ENCODE results near the gene STK38L.

STK38L gene

DNA sequence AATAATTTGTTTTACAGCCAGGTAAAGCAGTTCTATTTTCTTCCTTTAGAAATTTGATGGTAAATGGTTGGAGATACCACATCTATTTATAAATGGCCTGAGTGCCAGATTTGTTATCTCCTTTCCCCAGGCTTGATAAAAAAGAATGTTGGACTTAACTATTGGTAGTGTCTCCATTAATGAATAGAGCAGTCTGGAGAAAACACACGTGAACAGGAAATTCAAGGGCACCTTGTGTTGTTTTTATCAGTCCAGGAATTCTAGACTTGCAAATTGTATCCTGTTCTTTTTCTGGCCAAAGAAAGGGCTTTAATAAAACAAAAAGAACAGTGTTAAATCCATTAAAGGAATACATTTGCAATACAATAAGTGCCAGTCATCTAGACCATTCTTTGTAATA lies 47.8 kb downstream of the STK38L start:
- Histone ChIP-seq H3K36me3 (ENCODE audit: control insufficient read depth, insufficient read depth, low read length) (no peaks in the 10 kb centered on the region), H3K27me3 (ENCODE audit: control insufficient read depth, insufficient read depth, low read length, poor library complexity, severe bottlenecking) (no peaks in the 10 kb centered on the region), H3K27ac (ENCODE audit: insufficient read depth, low read depth, low read length, poor library complexity, severe bottlenecking) (no peak overlapping the region), H3K4me3 (ENCODE audit: insufficient read depth, low read depth, low read length) (no peak overlapping the region), H3K4me1 (ENCODE audit: control insufficient read depth, insufficient read depth, low read length) (no peaks in the 10 kb centered on the region), H3K9me3 (ENCODE audit: control insufficient read depth, low read length) (no peaks in the 10 kb centered on the region)
- 38 to 43% methylated on average over 1 of the region's 1 CpG for WGBS, 2 experiments

DNA sequence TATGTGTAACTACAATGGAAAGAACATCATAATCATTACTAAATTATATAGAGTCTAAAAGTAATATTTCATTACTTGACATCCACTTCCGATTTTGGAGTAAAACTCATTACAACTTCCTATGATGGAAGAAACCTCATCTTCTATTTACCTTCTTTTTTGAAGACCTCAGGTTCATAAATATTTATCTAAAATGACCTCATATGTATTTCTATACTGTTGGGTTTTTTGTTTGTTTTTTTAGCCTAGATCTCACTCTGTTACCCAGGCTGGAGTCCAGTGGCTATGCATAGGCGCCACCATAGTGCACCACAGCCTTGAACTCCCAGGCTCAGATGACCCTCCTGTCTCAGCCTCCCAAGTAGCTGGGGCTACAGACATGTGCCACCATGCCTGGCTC lies 48.6 kb downstream of the STK38L start:
- WGBS, 2 experiments, result 91 to 100% methylated on average over 2 of the region's 2 CpGs

DNA sequence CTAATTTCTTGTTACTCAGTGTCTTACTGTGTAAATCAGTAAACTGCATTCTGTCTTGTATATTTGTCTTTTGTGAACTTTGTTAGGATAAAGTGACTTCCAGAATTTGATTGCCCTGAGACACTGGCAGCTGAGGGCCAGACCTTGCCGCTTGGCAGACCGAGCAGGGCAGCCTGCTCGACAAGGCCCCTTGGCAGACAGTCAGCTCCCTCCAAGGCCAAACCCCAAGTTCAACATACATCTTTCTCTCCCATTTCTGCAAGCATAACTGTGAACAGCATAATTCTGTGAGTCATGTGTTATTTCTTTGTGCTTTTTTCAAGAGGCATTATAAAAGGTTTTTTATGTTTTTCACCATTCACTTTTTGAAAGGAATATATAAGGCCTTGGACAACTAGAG lies 49.4 kb downstream of the STK38L start:
- H3K4me1 ChIP-seq (ENCODE audit: control insufficient read depth, insufficient read depth, low read length), result no peaks in the 10 kb centered on the region
- H3K36me3 ChIP-seq (ENCODE audit: control insufficient read depth, insufficient read depth, low read length), result peaks cover 5% of the 10 kb centered on the region
- no peak overlapping the region for H3K27ac ChIP-seq (ENCODE audit: insufficient read depth, low read depth, low read length, poor library complexity, severe bottlenecking)
- WGBS, 2 experiments, result 93% methylated on average over 3 of the region's 3 CpGs
- H3K4me3 ChIP-seq (ENCODE audit: insufficient read depth, low read depth, low read length), result no peak overlapping the region
- H3K9me3 ChIP-seq (ENCODE audit: control insufficient read depth, low read length), result no peaks in the 10 kb centered on the region
- H3K27me3 ChIP-seq (ENCODE audit: control insufficient read depth, insufficient read depth, low read length, poor library complexity, severe bottlenecking), result no peaks in the 10 kb centered on the region

More for the DNA sequence above, 48.6 kb downstream of the STK38L start:
- Histone ChIP-seq H3K4me1 (ENCODE audit: control insufficient read depth, insufficient read depth, low read length) (no peaks in the 10 kb centered on the region), H3K27me3 (ENCODE audit: control insufficient read depth, insufficient read depth, low read length, poor library complexity, severe bottlenecking) (no peaks in the 10 kb centered on the region), H3K27ac (ENCODE audit: insufficient read depth, low read depth, low read length, poor library complexity, severe bottlenecking) (no peak overlapping the region), H3K9me3 (ENCODE audit: control insufficient read depth, low read length) (no peaks in the 10 kb centered on the region), H3K36me3 (ENCODE audit: control insufficient read depth, insufficient read depth, low read length) (no peaks in the 10 kb centered on the region), H3K4me3 (ENCODE audit: insufficient read depth, low read depth, low read length) (no peak overlapping the region)

DNA sequence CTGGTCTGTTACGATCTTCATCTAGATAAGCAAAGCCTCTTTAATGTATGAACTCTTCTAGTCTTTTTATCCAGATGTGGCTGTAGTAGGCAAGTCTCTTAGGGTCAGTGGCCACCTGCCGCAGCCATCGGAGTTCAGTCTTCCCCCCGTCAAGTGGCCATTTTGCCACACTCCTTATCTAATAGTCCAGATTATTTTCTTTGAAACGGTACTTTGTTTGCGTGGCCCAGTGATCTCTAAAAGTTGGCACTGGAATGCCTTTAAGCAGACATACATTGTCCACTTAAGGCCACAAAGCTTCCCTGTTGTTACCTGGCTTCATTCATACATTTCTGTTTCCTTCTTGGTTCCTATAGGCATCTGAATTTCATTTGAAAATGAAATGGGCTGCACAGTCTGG lies 52.6 kb downstream of the STK38L start:
- Histone ChIP-seq H3K27ac (ENCODE audit: insufficient read depth, low read depth, low read length, poor library complexity, severe bottlenecking) (no peak overlapping the region), H3K27me3 (ENCODE audit: control insufficient read depth, insufficient read depth, low read length, poor library complexity, severe bottlenecking) (no peaks in the 10 kb centered on the region), H3K4me3 (ENCODE audit: insufficient read depth, low read depth, low read length) (no peak overlapping the region), H3K9me3 (ENCODE audit: control insufficient read depth, low read length) (no peaks in the 10 kb centered on the region), H3K4me1 (ENCODE audit: control insufficient read depth, insufficient read depth, low read length) (no peaks in the 10 kb centered on the region), H3K36me3 (ENCODE audit: control insufficient read depth, insufficient read depth, low read length) (peaks cover 9% of the 10 kb centered on the region)
- 86 to 89% methylated on average over 6 of the region's 6 CpGs for WGBS, 2 experiments

DNA sequence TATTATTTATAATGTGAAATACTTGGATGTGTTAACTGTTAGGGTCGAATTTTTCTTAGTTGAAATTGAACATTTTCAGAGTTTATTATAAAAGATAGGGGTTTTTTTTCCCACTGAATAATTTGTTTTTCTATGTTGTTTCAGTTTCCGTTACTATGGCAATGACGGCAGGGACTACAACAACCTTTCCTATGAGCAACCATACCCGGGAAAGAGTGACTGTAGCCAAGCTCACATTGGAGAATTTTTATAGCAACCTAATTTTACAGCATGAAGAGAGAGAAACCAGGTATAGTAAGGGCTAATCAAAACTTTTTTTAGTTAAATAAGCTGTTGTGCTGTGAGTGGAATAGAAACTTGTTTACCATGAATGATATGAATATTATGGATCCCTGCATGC lies 53.5 kb downstream of the STK38L start:
- Histone ChIP-seq H3K36me3 (ENCODE audit: control insufficient read depth, insufficient read depth, low read length) (peaks cover 9% of the 10 kb centered on the region), H3K4me1 (ENCODE audit: control insufficient read depth, insufficient read depth, low read length) (no peaks in the 10 kb centered on the region), H3K9me3 (ENCODE audit: control insufficient read depth, low read length) (no peaks in the 10 kb centered on the region), H3K27ac (ENCODE audit: insufficient read depth, low read depth, low read length, poor library complexity, severe bottlenecking) (no peak overlapping the region), H3K27me3 (ENCODE audit: control insufficient read depth, insufficient read depth, low read length, poor library complexity, severe bottlenecking) (no peaks in the 10 kb centered on the region), H3K4me3 (ENCODE audit: insufficient read depth, low read depth, low read length) (no peak overlapping the region)
- 94 to 96% methylated on average over 3 to 4 of the region's 4 CpGs for WGBS, 2 experiments

DNA sequence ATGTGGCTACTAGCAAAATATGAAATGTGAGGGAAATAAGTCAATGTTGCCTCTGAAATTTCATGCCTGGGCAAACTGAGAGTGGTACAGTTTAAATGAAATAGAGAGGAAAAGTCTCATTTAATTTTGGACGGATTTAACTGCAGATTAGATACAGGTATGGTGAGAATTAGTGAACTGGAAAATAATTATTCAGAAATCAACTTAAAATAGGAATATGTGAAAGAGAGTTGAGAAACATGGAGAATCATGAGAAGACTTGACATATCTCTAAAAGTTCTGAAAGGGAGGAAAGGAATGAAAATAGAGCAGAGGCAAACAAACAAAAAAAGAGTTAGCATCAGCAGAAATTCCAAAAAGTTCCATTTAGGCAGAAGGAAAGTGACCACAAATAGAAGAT lies 55.0 kb downstream of the STK38L start:
- Histone ChIP-seq H3K4me1 (ENCODE audit: control insufficient read depth, insufficient read depth, low read length) (no peaks in the 10 kb centered on the region), H3K27ac (ENCODE audit: insufficient read depth, low read depth, low read length, poor library complexity, severe bottlenecking) (no peak overlapping the region), H3K9me3 (ENCODE audit: control insufficient read depth, low read length) (no peaks in the 10 kb centered on the region), H3K27me3 (ENCODE audit: control insufficient read depth, insufficient read depth, low read length, poor library complexity, severe bottlenecking) (no peaks in the 10 kb centered on the region), H3K36me3 (ENCODE audit: control insufficient read depth, insufficient read depth, low read length) (peaks cover 11% of the 10 kb centered on the region), H3K4me3 (ENCODE audit: insufficient read depth, low read depth, low read length) (no peak overlapping the region)
- 80 to 84% methylated on average over 1 of the region's 1 CpG for WGBS, 2 experiments

DNA sequence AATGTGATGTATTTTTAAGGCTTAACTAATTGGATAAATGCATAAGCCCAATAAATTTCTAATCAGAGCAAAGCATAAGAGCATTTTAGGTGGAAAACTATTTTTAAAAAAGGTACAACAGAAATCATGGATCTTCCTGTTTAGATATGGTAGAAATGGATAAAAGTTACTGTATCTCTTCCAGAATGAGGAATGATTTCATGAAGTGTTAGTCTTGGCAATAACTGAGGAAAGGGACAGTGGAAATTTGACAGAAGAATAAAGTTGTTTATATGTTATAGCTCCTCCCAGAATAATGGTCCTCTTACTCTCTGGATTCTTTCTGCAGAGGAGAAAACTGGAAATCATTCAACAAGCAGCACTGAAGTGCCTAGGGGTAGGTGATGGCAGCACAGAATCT lies 56.1 kb downstream of the STK38L start:
- Histone ChIP-seq H3K36me3 (ENCODE audit: control insufficient read depth, insufficient read depth, low read length) (peaks cover 11% of the 10 kb centered on the region), H3K4me1 (ENCODE audit: control insufficient read depth, insufficient read depth, low read length) (no peaks in the 10 kb centered on the region), H3K27ac (ENCODE audit: insufficient read depth, low read depth, low read length, poor library complexity, severe bottlenecking) (no peak overlapping the region), H3K4me3 (ENCODE audit: insufficient read depth, low read depth, low read length) (no peak overlapping the region), H3K9me3 (ENCODE audit: control insufficient read depth, low read length) (no peaks in the 10 kb centered on the region), H3K27me3 (ENCODE audit: control insufficient read depth, insufficient read depth, low read length, poor library complexity, severe bottlenecking) (no peaks in the 10 kb centered on the region)

DNA sequence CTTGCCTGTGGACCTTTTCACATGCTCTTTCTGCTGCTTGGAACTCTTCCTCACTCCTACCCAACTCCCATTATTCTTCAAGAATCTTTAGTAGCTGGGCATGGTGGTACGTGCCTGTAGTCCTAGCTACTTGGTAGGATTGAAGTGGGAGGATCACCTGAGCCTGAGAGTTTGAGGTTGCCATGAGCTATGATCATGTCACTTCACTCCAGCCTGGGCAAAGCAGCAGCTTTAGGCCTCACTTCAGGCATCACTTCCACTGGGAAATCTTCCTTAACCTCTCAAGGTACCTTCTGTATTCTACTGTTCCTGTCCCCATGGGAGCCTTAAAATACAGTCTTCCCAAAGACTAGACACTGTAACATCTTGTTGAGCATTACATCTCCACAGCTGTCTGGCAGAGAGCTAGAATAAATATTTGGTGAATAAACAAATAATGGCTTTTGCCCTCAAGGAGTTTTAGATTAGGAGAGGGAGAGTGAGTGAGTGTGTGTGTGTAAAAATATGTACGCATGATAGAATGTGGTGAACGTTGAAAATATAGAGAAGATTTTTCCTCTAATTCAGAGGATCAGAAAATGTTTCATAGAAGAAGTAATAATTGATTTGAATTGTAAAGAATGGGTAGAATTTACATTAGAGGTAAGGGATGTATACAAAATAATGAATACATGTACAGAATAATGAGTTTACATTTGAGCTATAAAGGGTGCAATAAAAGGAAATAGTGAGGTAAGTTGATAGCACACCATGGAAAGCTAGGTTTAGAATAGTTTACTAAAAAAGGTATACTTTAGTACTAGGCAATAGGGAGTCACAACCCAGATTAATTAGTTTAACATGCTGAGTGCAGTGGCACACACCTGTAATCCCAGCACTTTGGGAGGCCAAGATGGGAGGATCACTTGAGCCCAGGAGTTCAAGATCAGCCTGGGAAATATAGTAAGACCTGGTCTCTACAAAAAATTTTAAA lies 59.3 kb downstream of the STK38L start:
- Histone ChIP-seq H3K4me3 (ENCODE audit: insufficient read depth, low read depth, low read length) (no peak overlapping the region), H3K4me1 (ENCODE audit: control insufficient read depth, insufficient read depth, low read length) (no peaks in the 10 kb centered on the region), H3K9me3 (ENCODE audit: control insufficient read depth, low read length) (no peaks in the 10 kb centered on the region), H3K36me3 (ENCODE audit: control insufficient read depth, insufficient read depth, low read length) (peaks cover 7% of the 10 kb centered on the region), H3K27ac (ENCODE audit: insufficient read depth, low read depth, low read length, poor library complexity, severe bottlenecking) (no peak overlapping the region), H3K27me3 (ENCODE audit: control insufficient read depth, insufficient read depth, low read length, poor library complexity, severe bottlenecking) (no peaks in the 10 kb centered on the region)
- 97 to 98% methylated on average over 3 of the region's 3 CpGs for WGBS, 2 experiments

DNA sequence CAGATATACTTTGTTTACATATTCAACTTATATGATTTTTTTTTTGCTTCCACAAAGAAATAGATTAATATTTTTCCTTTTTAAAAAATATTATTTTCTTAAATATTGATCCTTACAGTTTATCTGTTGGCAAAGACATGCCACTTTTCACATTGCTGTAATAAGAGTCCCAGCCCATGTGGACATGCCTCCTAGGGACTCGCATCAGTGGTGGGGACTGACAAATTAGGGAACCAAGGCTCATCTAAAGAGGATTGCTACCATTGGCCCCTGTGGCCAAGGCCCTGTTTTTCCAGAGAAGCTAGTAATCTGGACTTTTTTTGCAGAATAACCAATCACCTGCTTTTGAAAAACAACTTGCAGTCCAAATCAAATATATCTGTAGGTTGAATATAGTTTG lies 60.8 kb downstream of the STK38L start:
- WGBS, 2 experiments, result 96 to 97% methylated on average over 1 of the region's 1 CpG
- Histone ChIP-seq H3K4me1 (ENCODE audit: control insufficient read depth, insufficient read depth, low read length) (no peaks in the 10 kb centered on the region), H3K4me3 (ENCODE audit: insufficient read depth, low read depth, low read length) (no peak overlapping the region), H3K27me3 (ENCODE audit: control insufficient read depth, insufficient read depth, low read length, poor library complexity, severe bottlenecking) (no peaks in the 10 kb centered on the region), H3K9me3 (ENCODE audit: control insufficient read depth, low read length) (no peaks in the 10 kb centered on the region), H3K36me3 (ENCODE audit: control insufficient read depth, insufficient read depth, low read length) (peaks cover 6% of the 10 kb centered on the region), H3K27ac (ENCODE audit: insufficient read depth, low read depth, low read length, poor library complexity, severe bottlenecking) (no peak overlapping the region)

DNA sequence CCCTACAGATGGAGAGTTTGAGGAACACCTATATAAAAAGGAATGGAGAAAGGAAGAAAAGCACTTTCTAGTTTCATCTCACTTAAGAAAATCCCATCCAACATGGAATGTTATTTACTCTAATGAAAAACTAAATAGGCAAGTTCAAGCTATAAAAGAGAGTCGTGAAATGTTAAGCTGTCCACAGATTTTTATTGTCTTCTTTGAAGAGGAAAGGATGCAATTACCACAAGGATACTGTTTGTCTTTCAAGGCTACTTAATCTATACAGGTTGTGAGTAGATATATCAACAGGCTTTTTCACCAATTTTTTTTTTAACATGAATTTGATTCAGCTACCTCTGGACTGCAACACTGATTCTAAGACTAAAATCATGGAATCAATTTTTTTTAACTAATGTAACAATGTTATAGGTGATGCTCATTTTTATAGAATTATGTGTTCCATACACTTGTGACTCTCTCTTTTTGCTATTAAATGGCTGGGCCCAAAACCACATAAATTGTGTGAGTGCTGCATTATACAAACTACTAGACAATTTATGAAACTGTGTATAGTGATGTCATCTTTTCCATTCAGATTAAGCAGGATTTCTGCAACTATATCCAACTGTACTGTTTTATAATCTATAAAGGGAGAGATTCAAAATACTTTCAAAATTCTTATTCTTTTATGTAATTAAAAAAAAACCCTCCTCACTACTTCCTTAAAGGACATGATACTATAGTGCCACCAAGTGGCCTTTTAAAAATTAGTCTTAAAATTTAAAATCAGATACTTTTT lies 61.8 kb downstream of the STK38L start:
- Histone ChIP-seq H3K9me3 (ENCODE audit: control insufficient read depth, low read length) (no peaks in the 10 kb centered on the region), H3K27ac (ENCODE audit: insufficient read depth, low read depth, low read length, poor library complexity, severe bottlenecking) (no peak overlapping the region), H3K4me1 (ENCODE audit: control insufficient read depth, insufficient read depth, low read length) (no peaks in the 10 kb centered on the region), H3K36me3 (ENCODE audit: control insufficient read depth, insufficient read depth, low read length) (peaks cover 6% of the 10 kb centered on the region), H3K4me3 (ENCODE audit: insufficient read depth, low read depth, low read length) (no peak overlapping the region), H3K27me3 (ENCODE audit: control insufficient read depth, insufficient read depth, low read length, poor library complexity, severe bottlenecking) (no peaks in the 10 kb centered on the region)
- 96 to 100% methylated on average over 1 of the region's 1 CpG for WGBS, 2 experiments

Data from ectodermal cell (in vitro differentiated cells).